LoVo (cell line): ENCODE data around the gene FAM162A.

Experiments
- DNase-seq: peaks from one replicate; pipeline ENCODE4 v3.0.0-alpha.2; 2016; ENCODE audit warnings: low spot score

Gene FAM162A

DNA sequence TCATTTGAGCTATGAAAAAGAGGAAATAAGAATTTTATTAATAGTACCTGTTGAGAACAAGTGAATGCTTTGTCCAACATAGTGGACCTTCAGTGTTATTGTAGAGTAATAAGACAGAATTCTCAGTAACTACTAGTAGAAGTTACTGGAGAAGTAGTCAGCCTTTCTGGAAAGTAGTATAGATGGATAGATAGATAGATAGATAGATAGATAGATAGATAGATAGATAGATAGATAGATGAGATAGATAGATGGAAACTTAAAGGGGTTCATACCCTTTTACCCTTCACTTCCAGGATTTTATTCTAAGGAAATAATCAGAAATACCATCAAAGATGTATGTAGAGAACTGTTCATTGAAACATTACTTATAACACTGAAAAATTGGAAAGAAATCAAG, 5.2 kb downstream of the FAM162A start:
- no peak for DNase-seq

DNA sequence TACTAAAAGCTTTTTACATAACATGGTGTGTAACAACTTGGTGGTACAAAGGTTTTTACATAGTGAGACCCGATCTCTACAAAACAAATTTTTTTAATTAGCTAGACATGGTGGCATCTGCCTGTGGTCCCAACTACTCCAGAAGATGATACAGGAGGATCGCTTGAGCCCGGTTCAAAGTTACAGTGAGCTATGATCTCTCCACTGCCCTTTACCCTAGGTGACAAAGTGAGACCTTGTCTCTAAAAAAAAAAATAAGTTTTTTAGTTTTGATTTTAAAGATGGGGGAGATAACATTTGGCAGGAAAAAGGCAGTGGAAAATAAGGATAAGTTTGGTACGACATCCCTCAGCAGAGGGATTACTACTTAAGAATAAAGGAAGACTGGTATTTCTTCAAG, 5.9 kb downstream of the FAM162A start:
- no peak for DNase-seq

DNA sequence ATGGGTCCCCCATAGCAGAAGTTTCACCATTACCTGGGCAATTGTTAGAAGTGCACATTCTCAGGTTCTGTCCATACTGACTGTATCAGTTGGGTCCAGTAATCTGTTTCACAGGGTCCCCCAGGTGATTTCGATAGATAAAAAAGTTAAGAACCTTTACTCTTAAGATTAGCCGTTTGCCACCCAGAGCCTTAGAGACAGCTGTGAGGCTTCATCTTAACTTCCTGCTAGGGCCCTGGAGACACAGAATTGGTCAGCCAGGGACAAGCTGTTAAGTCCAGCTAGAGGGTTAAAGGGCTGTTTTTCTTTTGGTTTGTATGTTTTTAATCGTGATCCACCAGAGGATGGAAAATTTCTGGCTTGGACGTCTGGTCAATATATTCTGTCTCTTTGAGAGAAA, 6.7 kb downstream of the FAM162A start:
- DNase-seq: no peak

DNA sequence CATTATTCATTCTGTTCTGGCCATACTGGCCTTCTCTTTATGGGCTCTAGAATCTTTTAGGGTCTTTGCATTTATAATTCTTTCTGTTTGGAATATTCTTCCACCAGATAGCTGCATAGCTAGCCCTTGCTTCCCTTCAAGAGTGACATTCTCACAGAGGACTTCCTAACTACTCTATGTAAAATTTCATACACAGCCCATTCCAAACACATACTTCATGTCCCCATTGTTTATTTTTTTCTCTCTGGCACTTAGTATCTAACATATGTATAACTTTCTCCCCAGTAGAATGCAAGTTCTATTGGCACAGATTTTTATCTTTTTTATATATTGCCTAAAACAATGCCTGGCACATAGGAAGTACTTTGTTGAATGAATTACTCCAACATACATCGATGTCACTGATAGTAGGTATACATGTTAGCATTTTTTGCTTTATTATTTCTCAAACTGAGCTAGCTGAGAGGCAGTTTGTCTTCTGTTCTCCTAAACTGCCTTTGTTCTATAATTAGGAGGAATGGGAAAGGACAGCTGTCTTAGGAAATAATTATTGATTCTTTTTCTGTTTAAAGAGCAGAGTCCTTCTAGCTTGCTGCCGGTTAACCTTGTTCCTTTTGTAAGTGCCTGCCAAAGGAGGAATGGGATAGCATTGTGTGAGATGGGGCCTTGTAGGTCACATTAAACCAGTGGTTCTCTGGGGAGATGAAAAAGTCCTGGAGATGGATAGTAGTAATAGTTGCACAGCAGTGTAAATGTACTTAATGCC, 7.9 kb downstream of the FAM162A start:
- no peak for DNase-seq

DNA sequence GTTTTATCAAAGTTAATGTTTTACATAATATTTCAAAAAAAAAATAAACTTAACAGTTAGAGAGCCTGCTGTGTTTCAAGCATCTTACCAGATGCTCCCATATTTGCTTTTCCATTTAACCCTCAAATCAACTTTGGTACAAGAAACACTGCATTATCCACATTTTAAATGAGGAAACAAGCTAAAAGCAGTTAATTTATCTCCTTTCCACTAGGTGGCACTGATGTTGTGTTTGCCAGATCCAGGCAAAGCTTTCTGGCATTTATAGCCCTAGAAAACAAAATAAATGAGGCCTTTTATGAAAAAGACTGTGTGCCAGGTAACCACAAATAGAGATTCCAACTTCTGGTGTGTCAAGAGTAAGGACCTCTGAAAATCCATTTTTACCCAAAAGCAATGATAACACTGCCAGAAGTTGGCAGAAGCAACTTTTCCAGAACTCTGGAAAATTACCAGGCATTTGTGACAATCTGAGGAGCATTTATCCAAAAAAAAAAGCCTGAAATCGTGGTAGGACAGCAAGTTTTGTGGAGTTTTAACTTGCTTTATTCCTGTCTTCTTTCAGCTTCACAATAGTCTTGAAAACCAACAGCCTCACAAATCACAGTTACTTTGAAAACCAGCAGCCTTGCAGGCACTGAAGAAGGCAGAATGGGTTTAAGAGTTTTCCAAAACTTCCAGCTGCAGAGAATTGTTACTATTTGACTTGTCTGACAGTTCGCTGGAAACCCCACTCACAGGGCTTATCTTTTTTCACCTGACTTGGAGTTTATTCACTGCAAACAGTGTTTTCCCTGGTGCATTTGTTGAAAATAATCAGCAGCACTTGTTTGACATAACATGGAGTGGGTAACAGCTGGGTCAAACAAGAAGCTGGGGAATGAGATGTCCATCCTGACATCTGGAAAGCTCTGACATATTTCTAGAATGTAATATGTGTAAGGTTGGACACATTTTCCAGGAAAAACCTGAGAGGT, 9.2 kb downstream of the FAM162A start:
- peak; percentile 67 for DNase-seq

DNA sequence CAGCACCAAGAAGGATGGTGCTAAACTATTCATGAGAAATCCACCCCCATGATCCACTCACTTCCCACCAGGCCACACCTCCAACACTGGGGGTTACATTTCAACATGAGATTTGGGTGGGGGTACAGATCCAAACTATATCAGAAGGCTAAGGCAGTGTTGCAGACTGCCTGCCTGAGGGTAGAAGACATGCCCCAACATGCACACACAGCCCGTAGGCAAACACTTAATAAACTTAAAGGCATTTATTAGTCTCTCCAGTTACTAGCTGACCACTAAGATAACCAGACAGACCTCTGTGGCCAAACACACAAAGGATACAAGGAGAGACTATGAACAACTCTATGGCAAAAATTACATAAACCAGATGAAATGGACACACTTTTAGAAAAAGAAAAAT, 10.2 kb downstream of the FAM162A start:
- no peak for DNase-seq

DNA sequence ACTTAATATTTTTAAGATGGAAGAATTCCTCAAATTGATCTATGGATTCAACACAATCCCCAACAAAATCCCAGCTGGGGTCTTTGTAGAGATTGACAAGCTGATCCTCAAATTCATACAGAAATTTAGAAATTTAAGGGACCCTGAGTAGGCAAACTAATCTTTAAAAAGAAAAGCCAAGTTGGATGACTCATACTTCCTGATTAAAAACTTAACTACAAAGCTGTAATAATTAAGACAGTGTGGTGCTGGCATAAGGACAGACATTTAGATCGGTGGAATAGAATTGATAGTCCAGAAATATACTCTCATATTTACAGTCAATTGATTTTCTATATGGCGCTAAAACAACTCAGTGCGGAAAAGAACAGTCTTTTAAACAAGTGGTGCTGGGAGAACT, 11.6 kb downstream of the FAM162A start:
- no peak for DNase-seq

DNA sequence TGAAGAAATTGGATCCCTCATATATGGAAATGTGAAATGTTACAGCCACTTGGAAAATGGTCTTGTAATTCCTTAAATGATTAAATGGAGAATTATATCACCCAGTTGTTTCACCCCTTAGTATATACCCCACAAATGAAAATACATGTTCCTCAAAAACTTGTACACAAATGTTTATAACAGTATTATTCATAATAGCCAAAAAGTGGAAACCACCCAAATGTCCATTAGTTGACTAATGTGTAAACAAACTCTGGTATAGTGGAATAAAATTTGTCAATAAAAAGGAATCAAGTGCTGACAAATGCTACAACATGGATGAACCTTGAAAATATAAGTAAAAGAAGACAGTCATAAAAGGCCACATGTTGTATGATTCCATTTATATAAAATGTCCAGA, 12.5 kb downstream of the FAM162A start:
- no peak for DNase-seq

DNA sequence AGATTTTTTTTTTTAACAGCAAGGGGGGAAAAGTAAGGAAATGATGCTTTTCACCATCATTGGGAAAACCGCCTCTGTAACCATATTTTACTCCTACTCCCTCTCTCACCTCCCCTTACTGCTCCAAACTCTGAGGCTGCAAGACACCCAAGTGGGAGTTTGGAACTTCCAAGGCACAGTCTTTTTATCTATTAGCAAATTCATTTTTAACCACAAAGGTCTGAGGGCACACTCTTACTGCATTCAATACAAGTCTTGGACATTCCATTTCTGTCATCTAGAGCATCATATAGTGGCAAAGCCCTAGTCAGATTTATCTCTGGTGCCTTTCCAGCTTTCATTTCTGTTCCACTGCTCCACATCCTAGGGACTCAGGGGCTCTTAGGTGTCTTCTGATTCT, 13.2 kb downstream of the FAM162A start:
- no peak for DNase-seq

DNA sequence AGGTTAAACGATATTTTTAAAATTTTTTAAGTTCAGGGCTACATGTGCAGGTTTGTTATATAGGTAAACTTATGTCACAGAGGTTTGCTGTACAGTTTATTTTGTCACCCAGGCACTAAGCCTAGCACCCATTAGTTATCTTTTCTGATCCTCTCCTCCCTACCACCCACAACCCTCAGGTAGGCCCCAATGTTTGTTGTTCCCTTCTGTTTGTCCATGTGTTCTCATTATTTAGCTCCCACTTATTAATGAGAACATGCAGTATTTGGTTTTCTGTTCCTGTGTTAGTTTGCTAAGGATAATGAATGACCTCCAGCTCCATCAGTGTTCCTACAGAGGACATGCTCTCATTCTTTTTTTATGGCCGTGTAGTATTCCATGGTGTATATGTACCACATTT, 14.9 kb downstream of the FAM162A start:
- no peak for DNase-seq

DNA sequence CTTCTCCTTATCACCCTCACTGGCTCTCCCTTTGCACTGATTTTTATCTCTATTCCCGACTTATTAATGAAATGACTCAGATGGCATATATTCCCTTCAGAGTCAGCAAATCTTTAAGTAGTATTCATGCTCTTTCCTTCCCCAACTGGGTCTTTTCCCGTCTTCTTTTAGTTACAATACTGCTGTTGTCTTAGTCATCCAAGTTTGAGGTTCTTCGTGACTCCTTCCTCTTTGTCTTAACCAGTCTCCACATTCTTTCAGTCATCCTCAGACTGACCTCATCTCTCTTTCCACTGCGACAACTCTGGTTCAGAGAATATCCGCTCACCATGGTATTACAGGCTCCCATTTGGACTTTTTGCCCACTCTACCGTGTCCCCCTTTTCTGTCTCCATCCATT, 19.5 kb downstream of the FAM162A start:
- DNase-seq: no peak

DNA sequence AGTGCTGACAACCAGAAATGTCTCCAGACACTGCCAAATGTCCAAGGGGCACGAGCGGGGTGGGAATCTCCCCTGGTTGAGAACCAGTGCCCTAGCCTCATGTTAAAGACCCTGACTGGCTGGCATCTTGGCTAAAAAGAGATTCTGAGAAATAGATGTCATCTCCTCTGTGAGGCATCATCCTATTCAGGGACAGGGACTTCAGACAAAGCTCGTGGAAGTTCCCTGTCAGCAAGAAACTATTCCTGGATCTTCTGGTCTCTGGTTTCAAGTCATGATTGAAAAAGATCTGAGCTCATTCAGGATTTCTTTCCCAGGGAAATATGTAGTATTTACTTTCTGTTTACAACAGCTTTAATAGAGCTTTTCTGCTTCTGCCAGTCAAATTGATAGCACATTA, 21.0 kb downstream of the FAM162A start:
- no peak for DNase-seq

DNA sequence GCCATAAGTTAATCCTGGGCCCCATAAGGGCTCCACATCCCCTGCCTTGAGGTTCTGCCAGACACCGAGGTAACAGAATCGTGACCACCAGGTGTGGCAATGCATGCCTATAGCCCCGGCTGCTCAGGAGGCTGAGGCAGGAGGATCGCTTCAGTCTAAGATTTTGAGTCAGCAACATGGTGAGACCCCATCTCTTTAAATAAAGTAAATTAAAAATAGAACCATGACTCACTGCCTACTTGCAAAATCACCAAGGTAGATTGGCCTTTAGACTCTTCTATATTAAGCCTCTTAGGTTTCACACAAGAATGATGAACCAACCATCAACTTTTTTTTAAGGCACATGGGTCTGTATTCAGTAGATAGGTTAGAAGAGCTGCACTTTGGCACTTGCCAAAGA, 22.2 kb downstream of the FAM162A start:
- DNase-seq: no peak

DNA sequence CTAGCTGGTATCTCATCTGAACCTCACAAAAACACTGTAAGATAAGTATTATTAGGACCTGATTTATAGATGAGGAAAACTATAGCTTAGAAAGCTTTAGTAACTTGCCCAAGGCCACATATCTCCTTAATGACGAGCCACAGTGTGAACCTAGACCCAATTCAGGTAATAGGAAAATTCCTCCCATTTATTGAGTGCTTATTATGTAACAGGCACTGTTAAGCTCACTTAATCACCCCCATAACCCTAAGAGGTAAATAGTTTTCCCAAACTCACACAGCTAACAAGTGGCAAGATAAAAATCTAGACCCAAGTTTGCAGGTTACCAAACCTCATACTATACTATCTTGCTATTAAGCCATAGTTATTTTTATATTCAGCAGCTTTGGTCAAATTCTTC, 24.0 kb downstream of the FAM162A start:
- no peak for DNase-seq

DNA sequence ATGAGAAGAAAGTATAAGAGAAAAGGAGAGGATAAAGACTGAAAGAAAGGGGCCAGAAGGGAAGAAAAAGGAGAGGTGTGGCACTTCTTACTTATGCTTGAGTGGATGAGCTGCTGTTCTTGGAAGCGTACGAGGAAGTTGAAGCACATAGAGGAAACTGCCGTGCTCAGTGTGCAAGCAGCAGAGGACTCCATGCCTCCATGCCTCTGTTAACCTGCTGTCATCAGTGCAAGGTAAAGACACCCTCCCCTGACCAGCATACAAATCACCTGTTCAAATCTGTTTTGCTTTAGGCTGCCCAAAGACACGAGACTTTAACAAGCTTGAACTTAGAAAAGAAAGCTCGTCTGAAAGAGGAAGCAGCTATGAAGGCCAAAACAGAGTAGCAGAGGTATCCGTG, 25.5 kb downstream of the FAM162A start:
- DNase-seq: no peak

DNA sequence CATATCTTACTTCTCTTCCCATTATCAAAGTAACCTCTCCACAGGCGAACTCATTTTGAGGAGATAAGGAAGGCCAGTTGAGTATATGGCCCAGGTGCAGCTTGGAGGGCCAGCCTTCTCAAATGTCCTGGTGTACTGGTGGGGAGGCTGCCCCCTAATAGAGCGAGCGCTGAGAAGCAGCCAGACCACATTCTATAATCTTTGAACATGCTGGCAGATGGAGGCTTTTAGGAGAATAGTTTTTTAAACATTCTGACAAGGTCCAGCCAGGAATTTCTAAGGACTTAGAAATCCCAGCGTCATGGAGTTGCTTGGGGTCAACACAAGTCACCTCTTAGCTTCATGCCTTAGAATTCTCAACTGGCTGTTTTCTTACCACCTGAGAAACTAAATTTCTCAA, 26.1 kb downstream of the FAM162A start:
- no peak for DNase-seq

DNA sequence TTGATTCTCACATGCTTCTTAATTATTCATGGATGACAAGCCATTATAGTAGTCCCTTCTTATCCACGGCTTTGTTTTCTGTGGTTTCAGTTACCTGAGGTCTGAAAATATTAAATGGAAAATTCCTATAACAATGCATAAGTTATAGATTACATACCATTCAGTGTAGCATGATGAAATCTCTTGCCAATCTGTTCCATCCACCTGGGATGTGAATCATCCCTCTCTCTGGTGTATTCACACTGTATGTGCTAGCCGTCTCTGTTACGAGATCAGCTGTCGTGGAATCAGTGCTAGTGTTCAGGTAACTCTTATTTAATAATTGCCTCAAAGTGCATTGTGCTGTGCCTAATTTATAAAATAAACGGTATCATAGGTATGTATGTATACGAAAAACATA, 26.7 kb downstream of the FAM162A start:
- no peak for DNase-seq

DNA sequence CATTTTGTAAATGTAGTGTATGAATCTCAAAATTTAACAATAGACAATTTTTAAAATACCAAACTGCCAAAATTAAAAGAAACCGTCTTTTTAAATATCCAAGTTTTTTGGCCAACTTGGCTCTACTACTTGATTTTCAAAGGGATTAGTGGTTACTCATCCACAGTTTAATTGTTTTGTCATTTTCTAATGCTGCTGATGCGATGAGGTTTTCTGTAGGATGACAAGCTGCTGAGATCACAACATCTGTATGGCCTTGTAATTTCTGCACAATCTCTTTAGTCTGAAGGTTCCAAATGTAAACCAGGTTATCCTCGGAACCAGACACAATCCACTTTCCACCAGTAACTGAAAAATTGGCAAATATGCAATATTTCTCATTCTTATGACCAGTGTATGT, 30.4 kb downstream of the FAM162A start:
- no peak for DNase-seq

DNA sequence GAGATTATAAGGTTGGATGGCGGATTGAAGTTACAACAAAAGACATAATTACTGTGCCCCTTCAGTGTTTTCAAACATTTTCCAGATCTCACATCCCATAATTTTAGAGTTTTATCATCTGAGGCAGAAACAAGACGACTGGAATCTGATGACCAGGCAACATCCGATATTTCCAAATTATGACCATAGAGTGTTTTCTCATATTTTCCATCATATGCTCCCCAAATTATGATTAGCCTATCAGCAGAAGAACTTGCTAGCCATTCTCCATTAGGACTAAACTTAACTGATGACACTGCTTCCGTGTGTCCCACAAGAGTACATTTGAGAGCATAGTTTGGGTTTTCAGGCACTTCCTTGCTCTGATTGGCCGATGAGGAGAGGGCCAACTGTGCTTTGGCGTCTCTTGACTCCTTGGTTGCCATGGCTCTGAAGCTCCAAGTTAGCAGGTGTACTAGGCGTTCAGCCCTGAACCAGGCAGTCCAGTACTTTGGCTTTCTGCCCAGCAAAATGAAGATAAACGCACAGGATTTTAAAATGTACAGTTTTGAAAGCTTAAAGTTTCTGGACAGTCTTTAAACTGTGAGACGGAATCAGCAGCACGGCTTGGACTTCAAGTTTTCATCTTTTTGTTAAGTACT, 31.2 kb downstream of the FAM162A start:
- DNase-seq: peak; percentile 67

DNA sequence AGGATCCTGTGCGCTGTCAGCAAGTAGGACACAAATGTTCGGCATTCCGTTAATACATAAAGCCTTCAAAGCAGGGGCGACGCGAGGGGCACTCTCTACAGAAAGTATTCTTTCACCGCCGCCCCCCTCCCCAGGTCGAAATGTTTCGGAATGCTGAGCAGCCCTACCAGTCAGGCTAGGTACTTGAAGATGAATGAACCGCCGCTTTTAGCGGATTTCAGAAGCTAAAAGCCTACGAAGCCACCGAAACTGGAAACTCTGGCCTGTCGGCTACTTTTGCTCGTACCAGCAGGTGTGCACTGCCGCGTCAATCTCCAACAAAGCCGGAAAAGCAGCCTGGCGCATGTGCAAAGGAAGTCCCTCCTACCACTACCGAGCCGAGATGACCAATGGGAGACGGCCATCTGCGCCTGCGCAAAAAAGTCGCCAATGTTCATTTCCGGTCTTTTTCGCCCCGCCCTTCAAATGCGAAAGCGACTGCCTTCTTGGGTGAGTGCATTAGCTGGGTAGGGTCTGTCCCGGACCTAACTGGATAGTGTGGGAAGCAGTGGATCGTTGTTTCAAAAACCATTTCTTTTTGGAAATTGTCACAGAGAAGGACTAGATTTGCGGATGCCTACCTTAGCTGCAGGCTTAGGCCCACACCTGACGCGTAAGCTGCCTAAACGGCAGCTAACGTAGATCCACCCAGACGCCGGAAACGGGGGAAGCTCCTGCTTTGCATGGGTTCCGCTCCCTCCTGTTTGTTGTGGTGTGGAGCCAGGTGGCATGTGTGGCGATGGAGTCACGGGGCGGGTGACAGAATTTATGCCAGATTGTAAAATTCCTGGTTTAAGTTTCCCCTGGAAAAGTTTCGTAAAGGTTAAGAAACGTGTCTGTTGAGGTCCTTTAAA, 32.0 kb downstream of the FAM162A start, which contains the start of gene WDR5B:
Gene WDR5B, minus strand, starts transcription at position 301 of the 893 bp plus-strand sequence. CDS start 534 bp downstream, outside the sequence.
- peak; percentile 98 for DNase-seq

DNA sequence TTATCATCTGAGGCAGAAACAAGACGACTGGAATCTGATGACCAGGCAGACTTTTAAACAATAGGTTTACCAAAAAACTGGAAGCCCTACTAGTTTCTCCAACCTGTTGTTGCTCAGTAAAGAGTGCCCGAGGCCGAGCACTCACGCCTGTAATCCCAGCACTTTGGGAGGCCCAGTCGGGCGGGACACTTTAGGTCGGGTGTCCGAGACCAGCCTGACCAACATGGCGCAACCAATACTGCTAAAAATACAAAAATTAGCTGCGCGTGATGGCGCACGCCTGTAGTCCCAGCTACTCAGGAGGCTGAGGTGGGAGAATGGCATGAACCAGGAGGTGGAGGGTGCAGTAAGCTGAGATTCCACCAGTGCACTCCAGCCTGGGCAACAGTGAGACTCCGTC, 33.0 kb downstream of the FAM162A start:
- DNase-seq: no peak

DNA sequence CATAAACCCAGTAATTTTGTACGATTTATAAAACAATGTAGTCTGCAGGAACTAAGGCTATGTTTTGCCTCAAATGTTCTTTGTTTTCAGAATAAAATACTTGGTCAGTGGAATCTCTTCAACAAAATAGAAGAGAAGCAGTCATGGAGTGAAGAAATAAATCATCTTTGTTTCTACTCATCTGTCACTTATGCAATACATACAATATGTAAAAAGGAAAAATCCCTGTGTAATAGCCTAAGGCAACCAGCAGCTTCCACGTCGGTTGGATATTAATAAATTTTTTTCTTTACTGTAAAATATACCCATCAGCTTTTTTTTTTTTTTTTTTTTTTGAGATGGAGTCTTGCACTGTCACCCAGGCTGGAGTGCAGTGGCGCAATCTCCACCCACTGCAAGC, 37.1 kb downstream of the FAM162A start:
- no peak for DNase-seq
